ENCODE results near the gene OR2D2.

OR2D2 gene

GRCh38 chr11:6845383-6845782 lies 46.9 kb downstream of the OR2D2 start, which contains the start of gene OR10A5:
OR10A5 (plus strand) TSS chr11:6845683; CDS start chr11:6845683, 0 bp downstream.
- 67 to 100% methylated on average over 1 of the region's 3 CpGs for WGBS, 2 experiments (ENCODE audit: insufficient coverage in 2 of 2)
- H3K27ac ChIP-seq (ENCODE audit: low read depth, low read length, severe bottlenecking): no peak within 1 kb of the TSS
- H3K36me3 ChIP-seq (ENCODE audit: control insufficient read depth, insufficient read depth, low read length): no peaks in the 10 kb centered on the region
- H3K4me3 ChIP-seq (ENCODE audit: extremely low read depth, insufficient read depth, low read length, poor library complexity, severe bottlenecking): no peak within 1 kb of the TSS
- no peaks in the 10 kb centered on the region for H3K4me1 ChIP-seq (ENCODE audit: control insufficient read depth, insufficient read depth, low read length, poor library complexity, severe bottlenecking)
- H3K9me3 ChIP-seq (ENCODE audit: control insufficient read depth, low read length): no peaks in the 10 kb centered on the region

GRCh38 chr11:6844356-6844755 lies 47.9 kb downstream of the OR2D2 start:
- Histone ChIP-seq H3K4me1 (ENCODE audit: control insufficient read depth, insufficient read depth, low read length, poor library complexity, severe bottlenecking) (no peaks in the 10 kb centered on the region), H3K9me3 (ENCODE audit: control insufficient read depth, low read length) (no peaks in the 10 kb centered on the region), H3K36me3 (ENCODE audit: control insufficient read depth, insufficient read depth, low read length) (no peaks in the 10 kb centered on the region), H3K4me3 (ENCODE audit: extremely low read depth, insufficient read depth, low read length, poor library complexity, severe bottlenecking) (no peak overlapping the region), H3K27ac (ENCODE audit: low read depth, low read length, severe bottlenecking) (no peak overlapping the region)
- 93 to 100% methylated on average over 3 to 4 of the region's 5 CpGs for WGBS, 2 experiments (ENCODE audit: insufficient coverage in 2 of 2)

- no peaks in the 10 kb centered on the region for H3K4me1 ChIP-seq (ENCODE audit: control insufficient read depth, insufficient read depth, low read length, poor library complexity, severe bottlenecking)
- no peaks in the 10 kb centered on the region for H3K9me3 ChIP-seq (ENCODE audit: control insufficient read depth, low read length)
- 74 to 80% methylated on average over 2 of the region's 2 CpGs for WGBS, 2 experiments (ENCODE audit: insufficient coverage in 2 of 2)
- no peak overlapping the region for H3K27ac ChIP-seq (ENCODE audit: low read depth, low read length, severe bottlenecking)
- no peak overlapping the region for H3K4me3 ChIP-seq (ENCODE audit: extremely low read depth, insufficient read depth, low read length, poor library complexity, severe bottlenecking)
- no peaks in the 10 kb centered on the region for H3K36me3 ChIP-seq (ENCODE audit: control insufficient read depth, insufficient read depth, low read length)
These were observed 48.6 kb downstream of the OR2D2 start for GRCh38 chr11:6843670-6844069.

- Histone ChIP-seq H3K36me3 (ENCODE audit: control insufficient read depth, insufficient read depth, low read length) (no peaks in the 10 kb centered on the region), H3K9me3 (ENCODE audit: control insufficient read depth, low read length) (no peaks in the 10 kb centered on the region), H3K4me1 (ENCODE audit: control insufficient read depth, insufficient read depth, low read length, poor library complexity, severe bottlenecking) (no peaks in the 10 kb centered on the region), H3K27ac (ENCODE audit: low read depth, low read length, severe bottlenecking) (no peak overlapping the region), H3K4me3 (ENCODE audit: extremely low read depth, insufficient read depth, low read length, poor library complexity, severe bottlenecking) (no peak overlapping the region)
These were observed 50.6 kb downstream of the OR2D2 start for GRCh38 chr11:6841694-6842093.

All from mesodermal cell (in vitro differentiated cells).